Measurements from ENCODE around the gene C10orf53.

- TF ChIP-seq POLR2AphosphoS2 (IDR thresholded peaks at IDR 0.05; ENCODE audit: low read depth, low read length) (no peak), FOS (IDR thresholded peaks at IDR 0.05; ENCODE audit: borderline replicate concordance, extremely low read depth, insufficient read length) (no peak), SUZ12 (IDR thresholded peaks at IDR 0.05; ENCODE audit: unreplicated experiment) (no peak), MTA3 (IDR thresholded peaks at IDR 0.05; ENCODE audit: borderline replicate concordance, low read length) (no peak), CTCF (IDR thresholded peaks at IDR 0.05 in 2 of 3, conservative IDR thresholded peaks at IDR 0.05 in 1 of 3; ENCODE audit: control insufficient read depth in 2 of 3, extremely low read depth in 1 of 3, insufficient read depth in 1 of 3, low read depth in 3 of 3, low read length in 3 of 3) (no peak), CHD2 (IDR thresholded peaks at IDR 0.05; ENCODE audit: borderline replicate concordance, low read depth, low read length) (no peak), YBX1 (IDR thresholded peaks at IDR 0.05) (no peak), ZNF217 (IDR thresholded peaks at IDR 0.05) (no peak), POLR2AphosphoS5 (IDR thresholded peaks at IDR 0.05; ENCODE audit: low read length) (no peak), SMARCA5 (IDR thresholded peaks at IDR 0.05) (no peak)
- TF ChIP-seq, protein P1, sequence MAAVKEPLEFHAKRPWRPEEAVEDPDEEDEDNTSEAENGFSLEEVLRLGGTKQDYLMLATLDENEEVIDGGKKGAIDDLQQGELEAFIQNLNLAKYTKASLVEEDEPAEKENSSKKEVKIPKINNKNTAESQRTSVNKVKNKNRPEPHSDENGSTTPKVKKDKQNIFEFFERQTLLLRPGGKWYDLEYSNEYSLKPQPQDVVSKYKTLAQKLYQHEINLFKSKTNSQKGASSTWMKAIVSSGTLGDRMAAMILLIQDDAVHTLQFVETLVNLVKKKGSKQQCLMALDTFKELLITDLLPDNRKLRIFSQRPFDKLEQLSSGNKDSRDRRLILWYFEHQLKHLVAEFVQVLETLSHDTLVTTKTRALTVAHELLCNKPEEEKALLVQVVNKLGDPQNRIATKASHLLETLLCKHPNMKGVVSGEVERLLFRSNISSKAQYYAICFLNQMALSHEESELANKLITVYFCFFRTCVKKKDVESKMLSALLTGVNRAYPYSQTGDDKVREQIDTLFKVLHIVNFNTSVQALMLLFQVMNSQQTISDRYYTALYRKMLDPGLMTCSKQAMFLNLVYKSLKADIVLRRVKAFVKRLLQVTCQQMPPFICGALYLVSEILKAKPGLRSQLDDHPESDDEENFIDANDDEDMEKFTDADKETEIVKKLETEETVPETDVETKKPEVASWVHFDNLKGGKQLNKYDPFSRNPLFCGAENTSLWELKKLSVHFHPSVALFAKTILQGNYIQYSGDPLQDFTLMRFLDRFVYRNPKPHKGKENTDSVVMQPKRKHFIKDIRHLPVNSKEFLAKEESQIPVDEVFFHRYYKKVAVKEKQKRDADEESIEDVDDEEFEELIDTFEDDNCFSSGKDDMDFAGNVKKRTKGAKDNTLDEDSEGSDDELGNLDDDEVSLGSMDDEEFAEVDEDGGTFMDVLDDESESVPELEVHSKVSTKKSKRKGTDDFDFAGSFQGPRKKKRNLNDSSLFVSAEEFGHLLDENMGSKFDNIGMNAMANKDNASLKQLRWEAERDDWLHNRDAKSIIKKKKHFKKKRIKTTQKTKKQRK (IDR thresholded peaks at IDR 0.05; ENCODE audit: low read depth, low read length): no peak
These were observed 30.5 kb downstream of the C10orf53 start for GRCh38 chr10:49709934-49710333.

All from GM12878 (cell line).